ENCODE measurements around the gene ARHGAP4.

The ARHGAP4 gene

GRCh38 chrX:153956044-153956907 lies 30.2 kb upstream of the ARHGAP4 start:
- no peak for TF ChIP-seq ZNF274 (IDR thresholded peaks at IDR 0.05; ENCODE audit: low read depth, low read length)
- no peak overlapping the region for H3K4me3 ChIP-seq (ENCODE audit: low read length)

GRCh38 chrX:153955228-153955732 lies 29.2 kb upstream of the ARHGAP4 start:
- no peak for TF ChIP-seq ZNF274 (IDR thresholded peaks at IDR 0.05; ENCODE audit: low read depth, low read length)
- H3K4me3 ChIP-seq (ENCODE audit: low read length): no peak overlapping the region

- TF ChIP-seq ZNF274 (IDR thresholded peaks at IDR 0.05; ENCODE audit: low read depth, low read length): no peak
- H3K4me3 ChIP-seq (ENCODE audit: low read length): no peak overlapping the region
Measured at GRCh38 chrX:153954558-153955227, 28.6 kb upstream of the ARHGAP4 start.

GRCh38 chrX:153953892-153954557 lies 28.0 kb upstream of the ARHGAP4 start:
- no peak for TF ChIP-seq ZNF274 (IDR thresholded peaks at IDR 0.05; ENCODE audit: low read depth, low read length)
- H3K4me3 ChIP-seq (ENCODE audit: low read length): no peak overlapping the region

DNA sequence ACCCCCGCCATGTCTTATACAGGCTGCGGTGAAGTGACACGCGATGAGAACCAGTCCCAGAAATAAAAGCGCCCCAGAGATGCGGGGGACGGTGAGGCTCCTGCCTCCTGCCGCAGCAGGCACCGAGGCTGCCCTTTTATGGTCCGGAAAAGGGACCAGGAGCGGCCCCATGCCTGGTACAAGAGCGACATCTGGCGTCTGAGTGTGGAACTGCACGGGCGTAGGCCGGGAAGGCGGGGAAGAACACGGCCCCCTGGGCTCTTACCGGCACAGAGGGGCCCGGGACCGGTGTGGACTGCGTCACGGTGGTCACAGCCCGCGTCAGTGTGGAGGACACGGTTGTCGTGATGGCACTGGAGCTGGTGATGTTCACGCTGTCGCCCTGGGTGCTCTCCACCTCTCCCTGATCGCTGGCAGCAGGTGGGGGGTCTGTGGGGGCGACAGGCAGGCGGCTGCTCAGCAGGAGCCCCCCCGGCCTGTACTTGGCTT lies 27.3 kb upstream of the ARHGAP4 start:
- TF ChIP-seq ZNF274 (IDR thresholded peaks at IDR 0.05; ENCODE audit: low read depth, low read length): no peak
- no peak overlapping the region for H3K4me3 ChIP-seq (ENCODE audit: low read length)

DNA sequence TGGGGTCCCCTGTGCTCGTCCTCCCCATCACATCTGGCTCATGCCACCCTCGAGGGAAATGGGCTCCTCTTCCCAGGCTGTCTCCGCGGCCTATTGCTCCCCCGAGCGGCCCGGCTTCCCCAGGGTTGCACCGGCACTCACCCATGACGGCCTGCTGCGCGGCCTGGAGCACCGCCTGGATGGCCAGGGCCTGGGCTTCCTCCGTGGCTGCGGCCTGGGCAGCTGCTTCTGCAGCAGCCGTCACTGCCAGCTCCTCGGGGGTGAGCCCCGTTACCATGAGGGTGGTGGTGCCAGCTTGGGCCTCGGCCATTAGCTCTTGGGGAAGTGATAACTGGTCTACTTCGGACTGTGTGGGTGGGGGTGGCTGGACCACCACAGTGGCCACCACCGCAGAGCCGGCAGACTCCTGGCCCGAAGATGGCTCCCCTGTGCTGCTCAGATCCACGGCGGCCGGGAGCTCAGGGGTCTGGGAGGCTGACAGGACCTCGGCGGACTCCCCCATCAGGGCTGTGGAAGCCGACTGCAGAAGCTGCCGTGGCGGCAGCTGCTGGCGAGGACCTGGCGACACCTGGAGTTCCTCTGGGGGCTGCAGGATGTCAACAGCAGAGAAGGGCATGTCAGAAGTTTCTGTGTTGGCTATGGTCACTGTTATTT lies 26.4 kb upstream of the ARHGAP4 start:
- no peak for TF ChIP-seq ZNF274 (IDR thresholded peaks at IDR 0.05; ENCODE audit: low read depth, low read length)

DNA sequence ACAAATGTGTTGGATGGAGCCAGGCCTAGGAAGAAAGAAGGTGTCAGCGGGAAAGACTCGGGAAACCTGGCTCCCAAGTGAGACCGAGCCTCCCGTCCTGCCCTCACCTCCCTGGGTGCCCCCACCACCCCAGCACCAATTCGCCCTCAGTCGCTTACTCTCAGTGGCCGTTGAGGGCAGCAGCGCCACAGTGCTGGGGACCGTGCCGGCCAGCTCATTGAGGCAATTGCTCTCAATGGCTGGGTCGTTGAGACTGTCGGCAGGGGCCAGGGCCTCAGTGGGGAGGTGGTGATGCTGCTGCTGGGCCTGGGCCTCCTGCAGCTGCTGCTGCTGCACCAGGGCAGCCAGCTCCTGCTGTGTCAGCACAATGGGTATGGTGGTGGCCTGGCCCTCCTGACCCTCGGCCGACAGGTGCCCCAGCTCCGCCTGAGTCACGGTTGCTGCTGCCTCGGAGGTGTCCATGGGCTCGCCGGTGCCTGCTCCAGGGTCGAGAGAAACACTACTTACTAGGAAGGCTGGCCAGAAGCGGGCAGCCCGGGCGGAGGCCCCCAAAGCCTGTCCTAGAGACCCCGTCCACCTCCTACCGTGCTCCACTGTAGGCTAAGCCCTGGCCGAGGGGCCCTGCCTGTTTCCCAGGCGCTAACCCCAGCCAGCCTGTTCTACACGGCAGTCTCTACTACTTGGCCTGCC lies 25.8 kb upstream of the ARHGAP4 start:
- H3K4me3 ChIP-seq (ENCODE audit: low read length): no peak overlapping the region
- TF ChIP-seq ZNF274 (IDR thresholded peaks at IDR 0.05; ENCODE audit: low read depth, low read length): no peak

More for the DNA sequence above, 26.4 kb upstream of the ARHGAP4 start:
- H3K4me3 ChIP-seq (ENCODE audit: low read length): no peak overlapping the region

DNA sequence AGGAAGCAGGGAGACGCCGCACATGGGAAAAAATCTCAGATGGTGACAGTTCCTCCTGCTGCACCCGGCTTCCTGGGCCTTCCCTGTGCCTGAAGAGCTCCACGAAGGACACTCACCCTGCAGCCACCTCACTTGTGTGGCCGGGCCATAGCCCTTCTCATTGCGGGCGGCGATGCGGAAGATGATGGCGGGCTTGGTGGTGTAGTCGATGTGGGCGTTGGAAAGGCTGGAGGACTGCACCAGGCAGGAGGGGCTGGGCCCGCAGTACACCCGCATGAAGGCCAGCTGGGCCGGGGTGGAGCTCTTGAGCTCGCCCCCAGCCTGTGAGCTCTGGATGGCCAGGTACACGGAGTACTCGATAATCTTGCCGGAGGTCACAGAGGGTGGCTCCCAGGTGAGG lies 24.1 kb upstream of the ARHGAP4 start:
- no peak overlapping the region for H3K4me3 ChIP-seq (ENCODE audit: low read length)
- no peak for TF ChIP-seq ZNF274 (IDR thresholded peaks at IDR 0.05; ENCODE audit: low read depth, low read length)

DNA sequence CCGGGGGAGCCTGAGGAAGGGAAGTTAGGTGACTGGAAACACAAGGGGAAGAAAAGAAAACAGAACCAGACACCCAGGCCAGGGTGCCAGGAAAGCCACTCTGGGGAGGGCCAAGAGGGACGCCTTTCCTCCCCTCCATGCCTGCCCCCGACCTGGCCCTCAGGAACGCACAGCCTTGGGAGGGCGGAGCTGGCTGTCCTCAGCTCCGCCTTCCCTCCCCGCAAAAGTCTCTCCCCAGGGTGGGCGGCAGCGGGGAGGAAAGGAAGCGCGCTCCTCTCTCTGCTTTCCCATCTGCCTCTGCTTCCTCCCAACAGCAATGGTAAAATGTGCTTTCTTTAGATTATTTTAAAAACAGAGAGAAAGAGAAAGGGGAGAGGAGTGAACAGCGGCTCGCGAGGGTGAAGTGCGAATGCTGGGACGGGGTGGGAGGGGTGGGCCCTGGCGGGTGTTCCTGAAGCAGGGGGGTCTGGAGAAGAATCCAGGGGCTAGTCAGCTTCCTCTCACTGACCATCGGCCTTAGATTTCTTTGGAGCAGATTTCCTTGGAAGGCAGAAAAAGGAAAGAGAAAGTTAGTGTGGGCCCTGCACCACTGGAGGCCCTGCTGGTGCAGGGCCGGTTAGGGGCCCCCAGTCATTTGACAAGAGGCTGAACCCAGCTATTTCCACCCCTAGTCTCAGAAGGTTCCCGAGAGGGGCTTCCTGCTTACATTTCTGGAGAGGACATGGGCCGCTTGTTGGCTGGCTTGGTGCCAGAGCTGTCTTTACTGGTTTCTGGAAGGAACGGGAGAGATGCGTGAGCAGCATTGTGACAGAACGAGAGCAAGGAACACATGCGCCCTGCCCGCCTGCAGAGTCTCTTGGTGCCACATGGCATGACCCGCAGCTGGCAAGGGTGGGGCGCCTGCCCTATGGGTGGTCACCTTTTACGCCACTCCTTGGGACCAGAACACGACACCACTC lies 23.1 kb upstream of the ARHGAP4 start:
- H3K4me3 ChIP-seq (ENCODE audit: low read length): no peak overlapping the region
- no peak for TF ChIP-seq ZNF274 (IDR thresholded peaks at IDR 0.05; ENCODE audit: low read depth, low read length)

GRCh38 chrX:153948002-153948466 lies 22.0 kb upstream of the ARHGAP4 start:
- no peak overlapping the region for H3K4me3 ChIP-seq (ENCODE audit: low read length)
- no peak for TF ChIP-seq ZNF274 (IDR thresholded peaks at IDR 0.05; ENCODE audit: low read depth, low read length)

- no peak overlapping the region for H3K4me3 ChIP-seq (ENCODE audit: low read length)
- TF ChIP-seq ZNF274 (IDR thresholded peaks at IDR 0.05; ENCODE audit: low read depth, low read length): no peak
Measured at GRCh38 chrX:153947009-153947769, 21.1 kb upstream of the ARHGAP4 start.
